HG03558 (cell line): ENCODE results near the gene ZNF831.

ENCODE experiments used
- ATAC-seq: cut with Tn5 transposase; IDR thresholded peaks from one replicate; pipeline ENCODE4 v1.9.1; 2021; ENCODE audit warnings: moderate number of reproducible peaks; ENCODE audit not compliant: unreplicated experiment; ENCODE audit errors: extremely low read depth

Gene ZNF831

DNA sequence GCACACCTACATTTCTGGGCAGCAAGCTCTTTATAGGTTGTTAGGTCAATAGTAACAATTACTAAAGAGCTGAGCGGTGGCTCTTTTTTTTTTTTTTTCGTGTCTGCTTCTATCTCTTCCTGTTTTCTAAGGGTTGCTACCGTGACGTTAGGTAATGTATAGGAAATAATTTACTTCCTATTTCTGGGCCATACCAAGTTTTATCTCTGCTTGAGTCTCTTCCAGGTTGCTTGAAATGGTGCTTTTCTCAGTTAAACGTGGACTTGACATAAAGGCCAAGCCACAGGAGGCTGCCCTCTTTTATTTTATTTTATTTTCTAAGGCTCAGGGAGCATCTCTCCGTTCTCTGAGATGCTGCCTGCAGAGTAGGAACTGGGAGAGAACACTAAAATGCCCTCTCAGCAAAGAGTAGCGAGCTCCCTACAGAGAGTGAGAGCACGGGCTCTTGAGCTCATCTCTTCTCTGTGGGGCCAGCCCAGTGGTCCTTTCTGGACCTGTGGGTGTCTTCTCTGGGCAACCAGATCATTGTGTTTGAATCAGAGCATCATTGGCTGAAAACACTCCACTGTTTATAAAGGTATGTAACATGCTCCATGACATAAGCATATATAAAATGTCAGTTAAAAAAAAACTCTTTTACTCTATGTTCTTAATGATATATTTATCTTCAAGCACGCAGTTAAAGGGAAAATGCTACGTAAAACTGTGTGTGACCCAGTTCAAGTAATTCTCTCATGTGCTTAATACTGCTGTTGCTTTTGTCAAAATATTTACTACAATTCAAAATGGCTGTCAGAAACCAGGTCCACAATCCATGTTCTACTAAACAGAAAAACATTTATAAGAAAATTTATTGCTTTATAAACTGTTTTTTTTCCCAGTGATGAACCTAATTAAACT is at the start of gene ZNF831:
TSS of gene ZNF831 (plus strand) at position 191 of the 900 bp plus-strand sequence. CDS start 27,199 bp downstream, outside the sequence.
- ATAC-seq, result no peak

- no peak for ATAC-seq
Observed at GRCh38 chr20:59117526-59117925, 46.1 kb upstream of the ZNF831 start.

GRCh38 chr20:59118855-59119254 is 44.8 kb upstream of the ZNF831 start:
- no peak for ATAC-seq

DNA sequence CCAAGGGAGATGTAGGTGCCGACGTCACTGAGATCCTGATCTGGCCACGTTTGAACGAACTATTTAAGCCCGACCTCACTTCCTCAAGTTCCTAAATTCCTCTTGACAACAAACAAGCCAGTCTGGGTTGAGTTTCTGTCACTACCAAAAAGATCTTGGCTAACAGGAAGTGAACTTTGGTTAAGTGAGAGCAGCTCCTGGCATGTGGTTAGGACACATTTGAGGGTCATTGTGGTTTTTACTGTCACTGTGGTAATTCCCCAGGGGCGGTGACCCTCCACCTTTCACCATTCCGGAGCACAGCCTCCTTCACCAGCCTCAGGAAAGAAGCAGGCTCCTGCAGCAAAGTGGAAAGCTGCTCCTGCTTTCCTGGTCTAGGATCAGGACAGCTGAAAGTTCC is 43.1 kb upstream of the ZNF831 start:
- ATAC-seq, result no peak

DNA sequence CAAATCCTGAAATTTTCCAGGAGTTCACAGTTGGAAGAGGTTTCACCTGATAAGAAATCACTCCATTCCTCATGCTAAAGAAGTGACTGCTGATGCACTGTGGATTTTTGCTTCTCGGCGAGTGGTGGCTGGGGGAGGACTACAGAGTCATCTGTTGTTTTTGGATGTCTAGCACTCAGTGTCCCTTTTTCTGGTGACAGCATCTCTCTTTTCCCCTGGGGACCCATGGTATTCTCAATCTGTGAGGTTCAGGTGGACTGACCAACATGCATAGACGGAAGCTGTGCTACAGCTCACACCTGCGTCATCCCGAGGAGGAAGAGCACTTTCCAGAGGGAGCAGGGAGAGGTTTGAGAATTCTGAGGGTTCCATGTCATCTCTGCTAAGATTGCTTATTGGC is 42.7 kb upstream of the ZNF831 start:
- no peak for ATAC-seq

DNA sequence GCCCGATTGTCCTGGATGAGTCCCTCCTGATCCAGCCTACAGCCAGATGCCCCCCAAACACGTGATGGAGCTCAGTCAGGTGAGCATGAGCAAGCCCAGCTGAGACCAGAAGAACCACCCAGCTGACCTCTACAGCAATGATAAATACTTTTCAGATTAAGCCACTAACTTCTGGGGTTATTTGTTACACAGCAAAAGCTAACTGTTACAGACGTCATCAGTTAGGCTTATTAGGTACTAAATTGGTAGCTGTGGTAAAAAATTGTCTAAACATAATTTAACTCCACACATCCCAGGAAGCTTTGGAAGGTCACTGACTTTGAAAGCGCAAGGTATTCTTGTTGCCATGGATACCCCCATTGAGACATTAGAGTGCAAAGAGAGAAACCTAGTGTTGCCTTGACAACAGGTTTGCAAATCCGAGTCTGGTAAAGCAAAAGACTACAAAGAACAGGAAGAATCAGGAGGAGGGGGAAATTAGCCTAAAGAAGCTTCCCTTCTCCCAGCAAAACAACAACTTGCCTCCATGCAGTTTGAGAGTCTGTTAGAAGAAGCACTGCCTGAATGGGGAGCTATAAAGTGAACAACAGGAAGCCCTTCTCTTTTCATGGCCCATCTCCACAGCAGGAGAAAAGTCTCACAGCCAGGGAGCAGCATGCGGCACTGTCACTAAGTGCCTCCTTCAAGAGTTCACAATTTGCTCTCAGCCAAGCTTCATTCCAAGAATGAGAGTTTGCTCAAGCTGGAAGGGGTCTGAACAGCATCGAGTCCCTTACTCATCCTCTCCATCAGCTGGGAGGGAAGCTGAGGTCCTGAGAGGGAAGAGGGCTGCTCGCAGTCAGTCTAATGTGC is 41.7 kb upstream of the ZNF831 start:
- no peak for ATAC-seq

DNA sequence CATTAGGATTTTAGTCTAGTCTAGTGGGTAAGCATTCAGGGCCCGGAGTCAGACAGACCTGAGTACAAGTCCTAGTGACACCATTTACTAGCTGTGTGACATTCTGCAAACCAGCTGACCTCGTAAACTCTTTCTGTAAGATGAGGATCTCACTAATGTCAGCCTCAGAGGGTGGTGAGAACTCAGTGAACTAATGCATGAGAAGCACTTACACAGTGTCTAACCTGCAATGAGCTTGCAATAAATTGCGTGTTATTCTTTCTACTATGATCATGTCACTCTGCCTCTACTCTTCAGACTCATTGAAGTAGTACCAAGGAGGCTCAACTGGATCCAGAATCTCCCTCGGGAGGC is 41.1 kb upstream of the ZNF831 start:
- ATAC-seq, result no peak

DNA sequence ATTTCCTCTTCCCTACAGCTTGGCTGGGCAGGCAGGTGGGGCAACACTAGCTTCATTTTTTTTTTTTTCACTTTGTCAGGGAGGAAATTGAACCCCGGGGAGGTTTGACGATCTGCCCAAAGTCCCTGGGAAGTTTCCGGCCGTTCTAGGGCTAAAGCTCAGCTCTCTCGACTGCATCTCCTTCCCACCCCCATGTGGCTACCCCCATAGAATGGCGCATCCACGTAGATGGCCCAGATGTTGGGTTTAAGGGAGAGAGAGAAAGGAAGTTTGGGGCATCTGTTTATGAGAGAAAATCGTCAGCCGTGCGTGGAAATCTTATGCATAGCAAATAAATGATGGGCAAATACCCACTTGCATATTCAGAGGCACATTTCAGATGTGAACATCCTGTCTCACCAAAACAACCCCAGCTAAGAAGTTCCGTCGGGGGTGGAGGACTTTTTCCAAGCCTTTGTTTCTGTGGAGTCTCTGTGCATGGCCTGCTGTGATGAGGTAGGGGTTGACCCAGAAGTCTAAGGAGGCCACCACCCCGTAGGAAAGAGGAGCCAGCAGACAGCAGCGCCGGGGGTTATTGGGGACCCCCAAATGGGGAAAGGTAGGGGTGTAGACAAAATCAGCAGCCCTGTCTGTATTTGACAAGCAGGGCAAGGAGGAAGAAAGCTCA is 40.5 kb upstream of the ZNF831 start:
- ATAC-seq, result no peak

GRCh38 chr20:59123678-59124255 is 39.9 kb upstream of the ZNF831 start:
- no peak for ATAC-seq

- ATAC-seq, result no peak
Observed at GRCh38 chr20:59124296-59125029, 39.2 kb upstream of the ZNF831 start.

DNA sequence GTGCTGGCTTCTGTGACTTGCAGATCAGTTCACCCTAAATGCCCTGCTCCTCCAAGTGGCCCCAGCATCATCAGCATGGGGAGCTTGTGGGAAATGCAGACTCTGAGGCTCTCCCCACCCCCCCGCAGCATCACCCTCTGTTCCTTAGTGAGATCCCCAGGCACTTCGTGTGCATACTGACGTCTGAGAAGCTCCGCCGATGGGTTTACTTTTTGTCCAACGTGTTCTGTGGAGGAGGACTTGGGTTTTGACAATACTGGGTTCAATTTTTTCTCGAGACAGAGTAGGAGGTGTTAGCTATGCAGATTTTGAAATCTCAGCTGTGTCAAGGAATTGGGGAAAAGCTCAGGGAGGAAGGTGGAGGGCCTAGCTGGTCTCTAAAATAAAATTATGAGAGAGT is 38.3 kb upstream of the ZNF831 start:
- ATAC-seq, result no peak

DNA sequence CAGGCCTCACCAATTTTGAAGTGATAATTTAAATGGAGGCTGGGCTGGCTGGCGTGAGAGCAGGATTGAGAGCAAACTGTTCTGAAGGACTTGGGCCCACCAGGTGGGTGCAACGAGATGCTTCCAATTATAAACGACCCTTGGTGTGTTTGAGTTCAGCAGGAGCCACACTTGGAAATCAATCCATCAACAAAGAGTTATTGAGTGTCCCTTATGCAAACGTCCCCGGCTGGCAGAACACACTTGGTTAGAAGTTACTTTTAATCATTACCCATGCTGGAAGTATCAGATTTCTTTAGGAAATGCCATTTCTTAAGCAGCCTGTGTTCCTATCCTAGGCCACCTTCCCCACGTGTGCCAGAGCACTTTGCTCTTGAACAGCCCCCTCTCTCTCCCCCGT is 37.8 kb upstream of the ZNF831 start:
- ATAC-seq, result no peak

GRCh38 chr20:59127839-59128238 is 35.8 kb upstream of the ZNF831 start:
- ATAC-seq, result no peak

- ATAC-seq, result no peak
Observed at GRCh38 chr20:59131551-59132285, 31.9 kb upstream of the ZNF831 start.

DNA sequence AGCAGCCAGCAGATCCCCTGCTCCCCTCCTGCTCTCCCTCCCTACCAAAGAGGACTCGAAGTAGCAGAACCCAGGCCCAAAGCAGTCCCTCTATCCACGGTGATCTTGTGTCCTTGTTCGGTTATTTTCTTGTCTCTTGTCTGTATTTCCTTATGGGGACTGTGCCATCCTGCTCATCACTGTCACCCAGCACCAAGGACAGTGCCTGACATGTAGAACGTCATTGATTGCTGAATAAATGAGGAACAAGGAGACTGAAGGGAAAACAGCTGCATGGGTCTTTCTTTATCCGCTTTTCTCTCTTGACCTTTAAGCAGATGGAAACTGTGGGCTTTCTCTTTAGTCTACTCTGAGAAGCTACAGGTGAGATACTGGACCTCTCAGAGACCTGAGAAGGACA is 29.4 kb upstream of the ZNF831 start:
- ATAC-seq, result no peak

DNA sequence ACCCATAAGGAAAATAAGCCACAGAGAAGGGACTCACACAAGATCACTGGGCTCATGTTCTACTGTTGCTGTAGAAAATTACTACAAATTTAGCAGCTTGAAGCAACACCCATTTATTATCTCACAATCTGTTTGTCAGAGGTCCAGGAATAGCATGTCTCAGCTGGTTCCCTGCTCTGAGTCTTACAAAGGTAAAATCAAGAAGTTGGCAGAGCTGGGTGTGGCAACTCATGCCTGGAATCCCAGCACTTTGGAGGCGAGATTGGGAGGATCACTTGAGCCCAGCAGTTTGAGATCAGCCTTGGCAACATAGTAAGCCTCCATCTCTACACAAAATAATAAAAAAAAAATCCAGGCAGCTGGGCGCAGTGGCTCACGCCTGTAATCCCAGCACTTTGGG is 28.5 kb upstream of the ZNF831 start:
- ATAC-seq, result no peak

DNA sequence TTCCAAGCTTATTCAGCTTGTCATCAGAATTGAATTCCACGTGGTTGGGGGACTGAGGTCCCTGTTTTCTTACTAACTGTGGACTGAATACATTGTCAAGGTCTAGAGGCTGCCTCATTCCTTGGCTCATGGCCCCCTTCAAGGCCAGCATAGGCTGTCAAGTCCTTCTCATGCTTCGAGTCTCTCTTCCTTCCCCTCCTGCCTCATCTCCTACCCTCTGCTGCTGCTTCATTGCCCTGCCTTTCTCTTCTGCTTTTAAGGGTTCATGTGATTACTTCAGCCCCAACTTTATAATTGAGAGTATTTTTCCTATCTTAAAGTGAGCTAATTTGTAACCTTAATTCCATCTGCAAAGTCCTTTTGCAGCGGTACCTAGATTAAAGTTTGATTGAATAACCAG is 27.6 kb upstream of the ZNF831 start:
- ATAC-seq, result no peak

GRCh38 chr20:59137532-59137931 is 26.1 kb upstream of the ZNF831 start:
- no peak for ATAC-seq

- ATAC-seq, result no peak
Observed at GRCh38 chr20:59138114-59138748, 25.4 kb upstream of the ZNF831 start.
